Inferior parietal cortex (tissue), 1 donor: Measurements from ENCODE around the gene NCKIPSD.

ENCODE experiments used
- DNase-seq: peaks from one replicate; pipeline ENCODE4 v3.0.0-alpha.2; 2016; ENCODE audit errors: extremely low spot score

NCKIPSD gene

DNA sequence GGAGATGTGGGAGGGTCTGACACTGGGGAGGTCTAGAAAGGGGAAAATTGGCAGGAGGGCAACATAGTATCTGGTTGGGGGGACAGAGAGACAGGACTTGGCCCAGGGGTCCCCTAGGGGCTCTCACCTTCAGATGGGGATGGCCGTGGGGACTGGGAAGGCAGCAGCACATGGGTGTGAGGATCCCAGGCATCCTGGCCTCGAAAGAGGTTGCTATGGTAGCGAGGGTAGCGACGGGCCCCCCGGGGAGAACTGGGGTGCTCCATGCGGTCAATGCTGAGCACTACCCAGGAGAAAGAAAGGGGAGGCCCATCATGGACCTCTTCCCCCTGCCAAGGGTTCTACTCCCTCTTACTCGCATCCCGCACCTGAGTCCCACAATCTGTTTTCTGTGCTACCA lies 38.0 kb downstream of the NCKIPSD start:
- DNase-seq: no peak

DNA sequence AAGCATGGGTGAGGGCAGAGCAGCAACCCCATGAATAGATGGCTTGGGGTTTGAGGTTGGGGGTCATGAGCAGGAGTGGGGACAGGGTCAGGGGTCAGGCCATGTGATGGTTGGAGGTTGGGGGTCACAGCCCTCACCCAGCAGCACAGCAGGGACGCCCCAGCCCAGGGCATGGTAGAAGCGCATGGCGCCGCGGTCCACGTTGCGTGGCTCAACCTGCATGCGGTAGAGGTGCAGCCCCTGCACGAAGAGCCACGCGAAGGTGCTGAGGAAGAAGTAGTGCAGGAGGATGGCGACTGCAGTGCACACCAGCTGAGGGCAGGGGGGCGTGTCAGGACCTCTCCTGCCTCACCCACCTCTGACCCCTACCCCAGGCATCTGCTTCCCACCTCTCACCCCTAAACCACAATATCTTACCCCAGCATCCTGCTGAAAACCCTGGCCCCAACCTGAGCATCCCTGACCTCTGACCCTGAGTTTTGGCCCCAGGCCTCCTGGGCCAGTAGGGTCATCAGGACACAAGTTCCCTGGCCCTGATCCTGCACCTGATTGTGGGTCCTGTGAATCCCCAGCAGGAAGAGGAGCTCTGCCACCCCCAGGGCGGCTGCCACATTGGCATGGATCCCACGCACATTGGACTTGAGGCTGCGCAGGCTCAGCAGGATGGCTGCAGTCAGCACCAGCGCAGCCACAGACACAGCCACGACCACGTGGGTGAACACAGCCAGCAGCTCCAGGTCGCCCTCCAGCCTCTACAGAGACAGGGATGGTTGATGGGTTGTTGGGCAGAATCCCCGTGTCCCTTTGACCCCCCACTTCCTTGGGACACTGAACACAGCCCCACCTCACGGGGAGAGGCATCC lies 40.6 kb downstream of the NCKIPSD start:
- no peak for DNase-seq

DNA sequence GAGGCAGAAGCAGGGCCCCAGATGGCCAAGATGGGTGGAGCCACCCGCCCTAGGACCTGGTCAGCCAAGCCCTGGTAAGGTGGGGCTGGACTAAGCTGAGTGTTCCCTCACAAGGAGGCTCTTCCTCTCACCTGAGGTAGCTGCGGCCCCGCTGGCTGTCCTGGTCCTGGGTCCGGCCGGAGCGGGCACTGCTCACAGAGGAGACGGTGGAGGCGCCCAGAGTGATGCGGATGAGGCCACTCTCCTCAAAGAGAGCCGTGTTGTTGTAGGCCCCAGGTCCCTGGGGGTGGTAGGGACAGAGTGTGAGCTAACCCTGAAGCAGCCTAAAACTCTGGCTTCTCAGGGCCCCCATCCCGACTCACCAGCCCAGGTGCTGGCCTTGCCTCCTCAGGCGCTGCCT lies 43.1 kb downstream of the NCKIPSD start:
- DNase-seq: no peak

DNA sequence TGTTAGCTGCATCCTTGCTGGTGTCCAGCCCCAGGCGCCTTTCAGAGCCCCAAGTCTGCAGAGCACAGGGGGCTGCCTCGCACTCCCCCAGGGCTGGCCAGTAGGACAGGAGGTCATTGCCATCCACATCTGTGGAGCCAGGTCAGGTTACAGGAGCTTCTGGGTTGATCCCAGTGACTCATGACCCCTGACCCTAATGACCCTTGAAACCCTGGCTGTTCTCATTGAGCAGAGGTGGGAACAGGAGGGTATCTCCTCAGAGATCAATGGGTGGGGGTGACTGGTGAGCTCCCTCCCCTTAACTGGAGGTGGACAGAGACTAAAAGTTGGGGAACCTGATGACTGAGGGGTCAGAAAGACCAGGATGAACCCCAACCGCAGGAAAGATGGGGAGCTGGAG lies 44.3 kb downstream of the NCKIPSD start:
- no peak for DNase-seq

DNA sequence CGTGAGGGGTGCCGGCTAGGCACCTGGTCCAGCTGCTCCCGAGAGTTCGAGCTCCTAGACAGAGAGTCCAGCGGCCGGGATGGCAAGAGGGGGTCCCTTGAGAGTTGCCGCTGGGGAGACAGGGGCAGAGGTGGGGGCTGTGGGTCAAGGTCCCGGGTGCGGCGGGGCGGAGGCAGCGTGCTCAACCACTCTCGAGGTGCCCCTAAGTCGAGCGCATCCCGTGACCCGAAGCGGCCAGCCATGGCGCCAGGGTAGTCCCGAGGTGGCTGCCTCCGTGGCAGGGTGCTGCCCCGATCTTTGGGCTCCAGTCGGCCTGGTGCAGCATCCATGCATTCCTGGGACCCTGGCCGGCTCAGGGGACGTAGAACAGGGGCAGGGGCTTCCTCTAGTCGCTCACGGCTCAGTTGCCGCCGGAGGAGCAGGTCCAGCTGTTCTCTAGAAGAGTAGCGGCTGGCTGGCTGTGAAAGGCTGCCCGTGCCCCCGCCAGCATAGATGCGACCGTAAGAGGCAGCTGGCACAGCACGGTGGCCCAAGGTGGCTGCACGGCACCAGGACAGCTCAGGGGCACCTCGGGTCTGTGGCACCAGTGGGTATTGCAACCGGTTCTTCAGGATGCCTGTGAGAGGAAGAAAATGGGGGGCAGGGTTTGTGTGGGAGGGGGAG lies 45.6 kb downstream of the NCKIPSD start:
- DNase-seq: no peak

DNA sequence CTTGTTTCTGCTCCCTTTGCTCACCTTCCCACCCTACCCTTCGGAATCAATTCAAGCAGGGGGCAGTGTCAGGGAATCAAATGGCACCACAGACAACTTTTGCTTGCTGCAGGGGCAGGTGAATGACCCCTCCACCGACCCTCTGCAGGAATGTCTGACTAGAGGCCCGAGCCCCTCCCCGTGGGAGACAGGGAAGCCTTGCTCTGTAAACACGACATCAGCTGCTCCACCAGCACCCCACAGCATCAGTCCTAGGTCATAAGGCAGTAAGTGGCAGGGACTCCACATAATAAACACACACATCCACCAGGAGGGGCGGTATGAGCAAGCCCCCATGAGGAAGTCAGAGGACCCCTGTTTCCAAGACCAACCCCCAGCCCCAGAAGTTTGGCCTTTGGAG lies 48.4 kb downstream of the NCKIPSD start:
- no peak for DNase-seq

DNA sequence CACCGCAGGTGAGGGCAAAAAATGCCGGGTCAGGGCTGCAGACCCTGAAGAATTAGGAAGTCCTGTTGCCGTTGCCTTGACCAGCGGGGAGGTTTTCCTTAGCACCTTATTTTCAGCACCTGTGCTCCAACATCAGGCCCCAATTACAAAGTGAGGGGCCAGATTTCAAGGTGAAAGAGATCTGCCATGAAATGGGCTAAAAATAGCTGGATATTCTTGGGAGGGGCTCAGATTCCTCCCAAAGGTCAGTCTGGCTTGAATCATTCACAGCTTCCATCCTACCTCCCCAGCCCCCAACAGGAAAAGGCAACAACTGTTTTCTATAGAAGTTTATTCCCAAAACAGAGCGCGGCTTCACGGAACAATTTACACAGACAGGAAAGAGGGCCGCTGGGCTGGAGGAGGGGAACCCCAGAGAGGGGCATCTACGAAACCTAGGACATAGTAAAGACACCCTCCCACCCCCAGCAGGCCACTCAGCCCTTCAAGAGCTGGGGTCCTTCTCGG lies 49.5 kb downstream of the NCKIPSD start:
- DNase-seq: no peak

DNA sequence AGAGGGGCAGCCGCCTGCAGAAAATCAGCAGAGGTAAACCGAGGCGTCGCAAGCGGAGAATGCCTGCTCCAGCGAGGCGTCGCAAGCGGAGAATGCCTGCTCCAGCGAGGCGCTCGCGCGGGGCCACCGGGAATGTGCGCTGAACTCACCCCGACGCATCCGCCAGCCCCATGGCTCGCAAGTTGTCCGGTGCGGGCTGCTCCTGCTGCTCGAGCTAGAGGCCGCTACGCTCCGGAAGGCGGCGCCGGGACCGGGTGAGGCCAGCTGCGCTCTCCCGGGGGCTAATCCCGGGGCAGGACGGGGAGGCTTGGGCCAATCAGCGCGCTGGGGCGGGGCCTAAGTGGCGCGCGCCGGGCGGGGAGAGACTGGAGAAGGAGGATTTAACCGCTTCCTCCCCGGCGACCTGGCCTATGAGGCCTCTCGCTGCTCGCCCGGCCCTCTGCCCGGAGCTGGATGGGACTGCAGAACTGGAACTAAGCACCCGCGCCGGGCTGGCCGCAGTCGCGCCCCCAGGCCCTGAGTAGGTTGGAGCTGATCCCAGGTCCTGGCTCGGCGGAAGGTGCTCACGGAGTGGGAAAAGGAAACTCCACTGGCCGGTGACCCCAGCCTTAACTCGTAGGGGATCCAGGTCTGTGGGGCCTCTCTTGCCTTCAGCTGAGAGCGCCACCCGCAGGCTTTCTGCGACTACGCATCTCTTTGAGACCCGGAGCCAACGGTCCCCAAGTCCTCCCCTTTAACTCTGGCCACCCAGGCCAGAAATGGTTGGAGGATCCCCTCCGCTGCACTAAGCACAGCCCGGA lies 50.3 kb downstream of the NCKIPSD start, which contains the start of gene SLC26A6:
SLC26A6 (minus strand) TSS at position 240 of the 800 bp plus-strand sequence; CDS start at position 172, 68 bp downstream.
- DNase-seq: peak; percentile 94

DNA sequence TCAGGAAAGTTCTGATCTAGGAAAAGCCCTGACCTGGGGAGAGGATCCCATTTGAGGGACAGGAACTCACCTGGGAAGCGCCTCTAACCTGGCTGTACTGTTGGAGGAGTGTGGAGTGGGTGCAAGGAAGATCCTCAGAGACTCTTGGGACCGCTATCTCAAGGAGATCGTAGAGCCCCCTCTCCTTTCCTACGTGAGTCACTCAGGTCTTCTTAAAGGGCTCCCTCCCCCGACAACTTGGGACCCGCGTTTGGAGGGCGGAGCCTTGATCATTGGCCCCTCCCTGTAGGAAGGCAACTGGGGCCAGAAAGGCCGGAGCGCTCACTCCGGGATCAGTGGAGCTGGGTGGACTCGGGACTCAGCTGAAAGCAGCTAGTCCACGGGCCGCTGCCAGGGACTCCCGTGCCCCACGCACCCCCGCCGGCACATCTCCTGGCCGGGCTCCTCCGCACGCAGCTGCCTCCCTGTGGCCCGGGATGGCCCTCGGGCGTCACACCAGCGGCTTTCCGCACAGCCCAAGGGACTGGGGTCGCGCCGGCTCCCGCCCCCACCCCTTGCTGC lies 51.0 kb downstream of the NCKIPSD start:
- peak; percentile 15 for DNase-seq

DNA sequence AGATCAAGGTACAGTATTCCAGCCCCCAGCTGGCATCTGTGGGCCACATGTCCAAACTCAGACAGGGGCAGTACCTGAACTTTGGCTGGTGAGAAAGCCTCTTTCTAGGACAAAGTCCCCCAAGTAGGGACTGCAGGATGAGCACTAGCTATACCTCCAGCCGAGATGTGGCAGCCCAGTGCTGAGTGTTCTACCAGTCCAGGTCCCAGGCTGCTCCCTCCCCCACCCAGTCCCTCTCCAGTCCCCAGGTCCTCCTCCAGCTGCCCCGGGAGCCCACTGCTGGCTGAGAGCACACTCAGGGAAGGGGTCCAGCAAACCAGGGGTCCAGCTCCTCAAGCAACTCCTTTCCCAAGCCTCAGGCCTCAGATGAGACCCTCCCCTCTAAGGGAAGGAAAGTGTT lies 52.0 kb downstream of the NCKIPSD start:
- DNase-seq: no peak

DNA sequence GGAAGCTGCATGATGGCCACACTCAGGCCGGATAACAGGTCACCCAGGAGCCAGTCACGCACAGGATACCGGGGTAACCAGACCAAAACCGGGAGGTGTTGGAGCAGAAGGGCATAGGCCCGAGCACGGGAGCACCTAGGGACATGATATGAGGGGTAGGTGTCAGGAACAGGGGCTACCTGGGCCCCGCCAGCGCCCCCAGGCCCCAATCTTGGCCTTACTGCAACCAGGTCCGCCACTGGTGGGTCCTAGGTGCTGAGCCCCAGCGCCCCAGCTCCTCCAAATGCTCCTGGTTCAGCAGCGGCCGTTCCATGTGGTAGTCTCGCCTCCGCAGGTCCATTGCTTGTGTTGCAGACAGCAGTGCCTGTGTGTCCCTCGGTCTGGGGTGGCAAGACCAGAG lies 52.5 kb downstream of the NCKIPSD start:
- no peak for DNase-seq

DNA sequence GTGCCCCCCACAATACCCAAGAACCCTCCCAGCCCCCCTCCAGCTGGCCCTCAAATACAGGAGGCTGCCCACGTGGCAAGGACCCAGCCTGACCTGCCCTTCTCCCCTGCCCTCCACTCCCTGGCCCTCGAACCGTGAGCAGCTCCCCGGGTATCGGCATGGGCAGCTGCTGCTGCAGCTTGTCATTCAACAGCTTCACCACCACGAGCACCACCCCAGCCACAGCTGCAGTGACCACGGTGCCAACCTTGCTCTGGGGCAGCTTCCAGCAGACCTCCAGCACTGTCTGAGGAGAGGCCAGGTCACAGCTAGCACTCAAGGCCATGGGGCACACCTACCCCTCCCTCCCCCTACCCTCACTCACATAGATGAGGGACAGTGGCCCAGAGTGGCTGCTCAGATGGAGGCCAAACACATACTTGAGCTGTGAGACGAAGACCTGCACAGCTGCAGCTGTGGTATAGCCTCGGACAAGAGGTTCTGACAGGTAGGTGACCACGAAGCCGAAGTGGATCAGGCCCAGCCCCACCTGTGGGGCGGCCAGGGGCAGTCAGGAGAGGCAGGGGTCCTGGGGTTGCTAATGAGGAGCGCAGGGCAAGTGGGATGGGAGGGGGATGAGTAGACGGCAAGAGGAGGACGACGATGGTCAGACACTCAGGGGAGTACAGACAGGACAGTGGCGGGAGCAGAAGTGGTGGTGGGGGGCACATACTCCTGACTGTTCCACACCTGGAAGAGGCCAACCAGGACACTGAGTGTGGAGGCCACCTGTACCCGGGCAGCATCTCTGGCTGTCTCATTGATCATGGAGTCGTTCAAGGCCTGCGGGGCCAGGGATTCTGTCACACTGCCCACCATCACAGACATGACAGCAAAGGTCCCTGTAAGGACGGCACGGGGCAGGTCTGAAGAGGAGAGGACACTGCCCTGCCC lies 53.9 kb downstream of the NCKIPSD start:
- no peak for DNase-seq

DNA sequence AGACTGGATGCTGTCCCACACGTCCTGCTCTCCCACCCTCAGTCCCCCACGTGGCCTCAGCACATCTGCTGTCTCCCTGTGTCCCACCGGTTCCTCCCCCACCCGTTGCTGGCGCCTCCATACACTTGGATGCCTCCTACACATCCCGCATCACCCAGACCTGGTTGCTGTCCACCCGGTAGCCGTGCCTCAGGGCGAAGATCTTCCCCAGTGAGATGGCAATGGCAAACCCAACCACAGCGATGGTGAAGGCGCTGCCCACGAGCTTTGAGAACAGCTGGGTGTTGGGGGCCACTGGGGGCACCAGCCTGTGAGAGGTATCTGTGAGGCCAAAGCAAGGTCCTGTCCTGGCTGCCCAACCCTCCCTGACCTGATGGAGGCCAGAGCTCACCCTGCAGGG lies 54.9 kb downstream of the NCKIPSD start:
- no peak for DNase-seq

DNA sequence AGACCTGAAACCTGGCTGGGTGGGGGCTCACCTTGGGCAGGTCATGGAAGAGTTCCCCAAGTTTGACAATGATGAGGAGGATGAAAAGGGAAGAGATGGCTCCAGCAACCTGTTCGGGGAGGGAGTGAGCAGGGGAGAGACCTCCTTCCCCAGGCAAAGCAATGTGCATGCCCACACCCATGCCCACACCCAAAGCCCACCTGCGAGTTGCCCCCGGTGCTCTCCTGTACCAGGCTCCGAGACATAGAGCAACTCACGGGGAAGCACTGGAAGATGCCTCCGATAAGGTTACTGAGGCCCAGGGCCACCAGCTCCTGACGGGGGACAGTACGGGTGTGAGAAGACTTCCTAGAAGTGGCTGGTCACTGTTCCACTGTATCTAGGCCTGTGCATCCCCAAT lies 55.3 kb downstream of the NCKIPSD start:
- no peak for DNase-seq

DNA sequence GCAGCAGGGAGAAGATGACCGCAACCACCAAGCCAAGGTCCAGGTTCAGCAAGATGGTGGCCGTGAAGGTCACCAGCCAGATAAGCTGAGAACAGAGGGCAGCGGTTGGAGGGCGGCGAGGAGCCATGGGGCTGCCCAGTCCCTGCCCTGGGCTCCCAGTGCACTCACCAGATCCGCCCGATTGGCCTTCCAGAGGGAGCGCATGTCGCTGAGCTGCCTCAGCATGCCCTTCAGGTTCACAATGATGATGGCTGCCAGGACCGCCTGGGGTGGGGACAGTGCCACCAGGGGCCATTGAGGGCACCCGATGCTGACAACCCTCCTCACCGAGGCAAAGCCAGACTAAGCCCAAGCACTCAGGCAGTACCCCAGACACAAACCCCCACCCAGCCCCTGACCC lies 55.8 kb downstream of the NCKIPSD start:
- DNase-seq: no peak

DNA sequence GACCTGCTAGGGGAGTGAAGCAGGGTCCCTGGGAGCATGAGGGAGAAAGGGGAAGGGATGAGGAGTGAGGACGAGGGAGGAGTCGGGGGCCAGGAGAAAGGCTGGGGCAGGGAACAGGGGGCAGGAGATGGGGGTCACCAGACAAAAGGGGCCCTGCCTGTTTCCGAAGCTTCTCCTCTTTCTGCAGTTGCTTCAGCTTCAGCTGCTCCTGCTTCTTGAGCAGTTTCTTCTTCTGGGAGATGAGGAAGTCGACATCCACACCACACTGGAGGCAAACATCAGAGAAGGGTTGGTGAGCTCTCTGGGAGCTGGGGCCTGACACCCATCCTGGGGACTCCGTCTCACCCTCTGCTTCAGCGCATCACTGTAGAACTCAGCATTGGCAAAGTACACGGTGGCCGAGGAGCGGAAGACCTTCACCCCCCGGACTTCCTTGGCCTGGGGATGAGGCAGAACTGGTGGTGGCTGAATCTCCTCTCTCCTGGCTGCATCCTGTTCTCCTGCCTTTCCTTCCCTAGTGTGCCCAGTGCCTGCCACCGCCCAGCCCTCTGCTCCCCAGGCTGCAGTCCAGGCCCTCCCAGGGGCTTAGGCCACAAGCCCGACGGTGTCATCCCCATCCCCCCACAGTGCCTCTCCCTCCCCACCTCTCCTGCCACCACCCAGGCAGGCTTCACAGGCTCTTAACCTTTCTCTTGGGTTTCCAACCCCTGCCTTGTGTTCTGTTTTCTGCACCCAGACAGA lies 57.3 kb downstream of the NCKIPSD start:
- DNase-seq: no peak

DNA sequence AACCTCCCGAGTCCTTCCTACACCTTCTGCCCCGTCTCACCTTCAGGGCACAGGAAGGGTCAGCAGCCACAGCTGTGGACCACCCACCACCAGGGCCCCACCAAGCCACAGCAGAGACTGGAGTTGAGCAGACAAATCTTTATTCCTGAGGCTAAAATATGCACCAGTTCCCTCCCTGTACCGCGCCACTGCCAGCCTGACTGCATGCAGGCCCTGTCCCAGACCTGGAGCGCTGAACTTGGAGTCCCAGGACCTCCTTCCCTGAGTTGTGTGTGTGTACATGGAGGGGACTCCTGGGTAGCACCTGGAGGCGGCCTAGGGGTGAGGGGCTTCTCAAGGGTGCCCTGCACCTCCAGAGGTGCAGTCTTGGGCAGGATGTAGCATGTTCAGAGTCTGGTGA lies 60.1 kb downstream of the NCKIPSD start:
- no peak for DNase-seq

DNA sequence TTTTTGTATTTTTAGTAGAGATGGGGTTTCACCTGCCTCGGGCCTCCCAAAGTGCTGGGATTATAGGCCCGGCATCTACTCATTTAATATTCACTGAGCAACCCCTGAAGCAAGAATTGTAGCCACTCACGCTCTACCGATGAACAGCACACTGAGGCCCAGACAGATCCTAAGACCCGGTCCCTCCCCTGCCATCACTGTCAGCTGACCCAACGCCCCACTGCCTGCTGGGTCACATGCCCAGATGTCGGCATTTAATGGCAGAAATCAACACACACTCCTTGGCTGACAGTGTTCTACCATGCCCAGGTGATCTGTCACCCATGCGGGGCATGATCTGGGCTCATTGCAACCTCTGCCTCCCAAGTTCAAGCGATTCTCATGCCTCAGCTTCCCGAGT lies 60.9 kb downstream of the NCKIPSD start:
- no peak for DNase-seq

DNA sequence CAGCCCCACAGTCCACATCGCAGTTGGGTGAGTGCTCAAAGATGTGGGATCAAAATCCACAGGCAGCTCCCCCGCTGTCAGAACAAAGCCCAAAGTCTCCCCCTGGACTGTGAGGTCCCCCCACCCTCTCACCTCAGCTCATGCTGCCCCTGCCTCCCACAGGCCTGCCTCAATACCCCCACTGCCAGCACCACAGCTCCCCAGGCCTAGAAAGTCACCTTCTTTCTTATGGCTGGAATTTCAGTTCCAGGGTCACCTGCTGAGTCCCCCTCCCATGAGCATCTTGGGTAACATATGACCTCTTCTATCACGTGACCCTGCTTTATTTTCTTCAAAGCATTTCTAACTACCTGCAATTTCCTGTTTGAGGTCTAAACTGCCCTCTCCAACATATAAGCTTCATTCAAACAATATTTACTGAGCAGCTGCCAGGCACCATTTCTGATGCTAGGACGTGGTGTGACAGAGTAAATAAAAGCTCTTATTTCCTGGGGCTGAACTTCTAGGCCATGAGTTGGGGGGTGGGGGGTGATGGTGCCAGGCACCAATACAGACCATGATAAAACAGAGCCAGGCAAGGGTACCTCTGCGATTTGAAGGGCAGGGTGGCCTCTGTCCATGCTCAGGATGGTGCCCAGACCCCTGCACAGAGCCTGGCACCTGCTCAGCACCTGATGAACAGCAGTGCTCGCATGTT lies 61.7 kb downstream of the NCKIPSD start:
- no peak for DNase-seq
